DND-41 (cell line): ENCODE data around the gene RNF227.

Source experiments
- CTCF ChIP-seq: IDR thresholded peaks from 2 replicates; pipeline ENCODE4 v1.5.1; 2012; ENCODE audit warnings: borderline replicate concordance, low read length, moderate library complexity, mild to moderate bottlenecking; ENCODE audit not compliant: poor library complexity, severe bottlenecking; ENCODE audit errors: extremely low read depth
- EZH2 ChIP-seq: IDR thresholded peaks from 3 replicates; pipeline ENCODE4 v1.6.1; 2012; ENCODE audit warnings: borderline replicate concordance, low read depth, mild to moderate bottlenecking, moderate library complexity, low read length, inconsistent platforms; ENCODE audit not compliant: severe bottlenecking

GRCh38 chr17:7940743-7941142 is 24.7 kb upstream of the RNF227 start:
- TF ChIP-seq CTCF = no peak
- TF ChIP-seq EZH2 = no peak
